CD4-positive, CD25-positive, alpha-beta regulatory T cell (primary cell): Measurements from ENCODE around the gene NAP1L4. TPM values are rescaled to one million over a fixed set of nuclear protein-coding genes. Genes with fewer than 3 reads are reported as not detected.
"Not testable (repeated sequence)": the region's sequence is repeated elsewhere in the genome, so short reads cannot be mapped to it uniquely, and the experiment has no call there.

Experiments
- ATAC-seq, 2 donors: fragments of 150-1000 bp; cut with Tn5 transposase; one replicate each; pipeline ENCODE4 v1.10.0; 2021; ENCODE audit warnings: low read depth in 2 of 2, moderate number of reproducible peaks in 2 of 2, moderate library complexity in 1 of 2
- DNase-seq, 3 donors: peaks; one replicate each; pipeline versions ENCODE4 v3.0.0 to v3.0.0-alpha.2; 2012 to 2022; ENCODE audit warnings: mixed read lengths in 1 of 3
- H3K27ac ChIP-seq: one replicate; pipeline ENCODE4 v1.7.0; 2013; ENCODE audit warnings: mild to moderate bottlenecking, low read length; ENCODE audit not compliant: insufficient read depth, poor library complexity, severe bottlenecking
- H3K27me3 ChIP-seq: one replicate; pipeline ENCODE4 v1.7.0; 2013; ENCODE audit warnings: low read length; ENCODE audit not compliant: control insufficient read depth, insufficient read depth
- H3K36me3 ChIP-seq: one replicate; pipeline ENCODE4 v1.7.0; 2013; ENCODE audit warnings: mild to moderate bottlenecking, low read length, moderate library complexity; ENCODE audit not compliant: control insufficient read depth, insufficient read depth
- H3K4me1 ChIP-seq: 2 replicates; pipeline ENCODE4 v1.7.0; 2013; ENCODE audit warnings: mild to moderate bottlenecking, low read length; ENCODE audit not compliant: insufficient read depth, control insufficient read depth, poor library complexity, severe bottlenecking
- H3K4me3 ChIP-seq: one replicate; pipeline ENCODE4 v1.7.0; 2013; ENCODE audit warnings: low read depth, mild to moderate bottlenecking, low read length, moderate library complexity
- H3K9me3 ChIP-seq, 2 experiments: 1 replicate in 1 of 2; 2 replicates in 1 of 2; pipeline ENCODE4 v1.7.0; 2013; ENCODE audit warnings: low read length in 2 of 2, mild to moderate bottlenecking in 1 of 2, moderate library complexity in 1 of 2; ENCODE audit not compliant: control insufficient read depth in 2 of 2
- H3K27ac Mint-ChIP-seq, 3 donors: one replicate each; pipeline ENCODE4 v1.8.0; 2020 to 2022; ENCODE audit warnings: mild to moderate bottlenecking in 3 of 3, mixed read lengths in 3 of 3, moderate library complexity in 2 of 3
- H3K27me3 Mint-ChIP-seq: one replicate; pipeline ENCODE4 v1.8.0; 2022; ENCODE audit warnings: mild to moderate bottlenecking, mixed read lengths
- H3K36me3 Mint-ChIP-seq: one replicate; pipeline ENCODE4 v1.8.0; 2020; ENCODE audit warnings: mixed read lengths
- H3K4me1 Mint-ChIP-seq, 4 donors: one replicate each; pipeline ENCODE4 v1.8.0; 2020 to 2022; ENCODE audit warnings: mixed read lengths in 4 of 4, mild to moderate bottlenecking in 1 of 4
- H3K4me3 Mint-ChIP-seq, 4 donors: one replicate each; pipeline ENCODE4 v1.8.0; 2020 to 2022; ENCODE audit warnings: mild to moderate bottlenecking in 4 of 4, mixed read lengths in 4 of 4, moderate library complexity in 3 of 4
- H3K9me3 Mint-ChIP-seq, 7 donors: one replicate each; pipeline ENCODE4 v1.8.0; 2020 to 2022; ENCODE audit warnings: mixed read lengths in 7 of 7, mild to moderate bottlenecking in 3 of 7, moderate library complexity in 2 of 7
- polyA plus RNA-seq, 4 donors: library from polyadenylated mRNA; unstranded; fragments of 300-500 nt; fragmentation: Illumina TruSeq; gene quantifications; one replicate each; pipeline ENCODE4 v1.2.3, GENCODE V29; 2021
- total RNA-seq: library from RNA; stranded (reverse); gene quantifications from one replicate; pipeline ENCODE4 v1.2.3, GENCODE V29; 2022

The NAP1L4 gene
- total and polyA plus RNA-seq, 5 donors from 2014 or later, result 210 to 351 (median 228) TPM

DNA sequence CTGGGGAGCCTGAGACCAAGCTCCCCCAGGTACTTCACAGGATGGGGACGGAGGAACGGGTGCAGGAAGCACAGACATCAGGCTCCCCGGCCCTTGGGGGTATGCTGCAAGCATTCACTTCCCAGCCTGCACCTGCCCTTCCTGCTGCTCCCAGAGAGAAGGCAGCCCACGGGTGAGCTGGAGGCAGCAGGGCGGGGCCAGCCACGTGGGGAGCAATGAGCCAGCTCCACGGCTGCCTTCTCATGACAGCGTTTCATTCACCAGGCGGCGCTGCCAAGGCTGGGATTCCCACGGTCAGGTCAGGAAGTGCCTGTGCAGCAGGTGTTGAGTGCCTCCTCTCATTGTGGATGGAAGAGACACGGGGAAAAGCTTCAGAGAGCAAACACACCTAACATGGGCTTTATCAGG, 48.4 kb downstream of the NAP1L4 start:
- Histone ChIP-seq H3K4me1 (peaks cover 27% of the 10 kb centered on the region), H3K4me3 (no peak overlapping the region), H3K9me3 (peaks cover 2 to 6% of the 10 kb centered on the region in 2 experiments), H3K27ac (no peak overlapping the region), H3K27me3 (no peaks in the 10 kb centered on the region), H3K36me3 (peaks cover 34% of the 10 kb centered on the region)
- Mint-ChIP-seq H3K9me3 (peaks cover 0 to 10% (median 2%) of the 10 kb centered on the region in 7 donors), H3K4me1 (peaks cover 6 to 61% (median 31%) of the 10 kb centered on the region in 4 donors), H3K4me3 (no peak overlapping the region), H3K27me3 (no peaks in the 10 kb centered on the region), H3K27ac (peak overlapping the region in 1 of 3 donors; percentile 23), H3K36me3 (peaks cover 13% of the 10 kb centered on the region)
- ATAC-seq, result no peak
- no peak for DNase-seq

GRCh38 chr11:2942872-2943710, 49.0 kb downstream of the NAP1L4 start:
- H3K36me3 Mint-ChIP-seq, result peaks cover 16% of the 10 kb centered on the region
- ATAC-seq (no peak), DNase-seq (no peak)
- no peaks in the 10 kb centered on the region for H3K27me3 Mint-ChIP-seq
- H3K9me3 Mint-ChIP-seq, result peaks cover 0 to 16% (median 6%) of the 10 kb centered on the region in 7 donors
- peaks cover 27% of the 10 kb centered on the region for H3K4me1 ChIP-seq
- H3K4me3 Mint-ChIP-seq, result peak overlapping the region in 1 of 4 donors; percentile 13
- H3K27ac Mint-ChIP-seq, result peak overlapping the region in 1 of 3 donors; percentile 23
- peaks cover 7 to 11% of the 10 kb centered on the region in 2 experiments for H3K9me3 ChIP-seq
- no peak overlapping the region for H3K4me3 ChIP-seq
- H3K36me3 ChIP-seq, result peaks cover 28% of the 10 kb centered on the region
- H3K27ac ChIP-seq, result peak overlapping the region; percentile 23
- peaks cover 6 to 60% (median 30%) of the 10 kb centered on the region in 4 donors for H3K4me1 Mint-ChIP-seq
- H3K27me3 ChIP-seq, result no peaks in the 10 kb centered on the region

- no peaks in the 10 kb centered on the region for H3K27me3 ChIP-seq
- peaks cover 27% of the 10 kb centered on the region for H3K4me1 ChIP-seq
- H3K9me3 ChIP-seq, result peaks cover 10 to 17% of the 10 kb centered on the region in 2 experiments
- Mint-ChIP-seq H3K4me3 (peak overlapping the region in 1 of 4 donors; percentile 31), H3K36me3 (peaks cover 16% of the 10 kb centered on the region), H3K27me3 (peaks cover 3% of the 10 kb centered on the region), H3K27ac (peak overlapping the region in 1 of 3 donors; percentile 56), H3K9me3 (peaks cover 0 to 22% (median 7%) of the 10 kb centered on the region in 7 donors), H3K4me1 (peaks cover 6 to 54% (median 25%) of the 10 kb centered on the region in 4 donors)
- H3K4me3 ChIP-seq, result no peak overlapping the region
- H3K36me3 ChIP-seq, result peaks cover 22% of the 10 kb centered on the region
- ATAC-seq, result peak in 1 of 2 donors; percentile 9
- no peak overlapping the region for H3K27ac ChIP-seq
- DNase-seq, result no peak
Measured at GRCh38 chr11:2942447-2942846, 49.7 kb downstream of the NAP1L4 start.

- Histone ChIP-seq H3K9me3 (peaks cover 11 to 19% of the 10 kb centered on the region in 2 experiments), H3K27ac (no peak overlapping the region), H3K36me3 (peaks cover 9% of the 10 kb centered on the region), H3K4me3 (no peak overlapping the region), H3K4me1 (peaks cover 21% of the 10 kb centered on the region), H3K27me3 (no peaks in the 10 kb centered on the region)
- DNase-seq, result peak in 1 of 3 donors; percentile 12
- Mint-ChIP-seq H3K27me3 (peaks cover 10% of the 10 kb centered on the region), H3K9me3 (peaks cover 0 to 28% (median 11%) of the 10 kb centered on the region in 7 donors), H3K4me1 (peaks cover 6 to 41% (median 18%) of the 10 kb centered on the region in 4 donors), H3K36me3 (peaks cover 12% of the 10 kb centered on the region), H3K4me3 (no peak overlapping the region), H3K27ac (peak overlapping the region in 1 of 3 donors; percentile 20)
- peak in 1 of 2 donors; percentile 8 for ATAC-seq
Measured at GRCh38 chr11:2940921-2941821, 51.0 kb downstream of the NAP1L4 start.

DNA sequence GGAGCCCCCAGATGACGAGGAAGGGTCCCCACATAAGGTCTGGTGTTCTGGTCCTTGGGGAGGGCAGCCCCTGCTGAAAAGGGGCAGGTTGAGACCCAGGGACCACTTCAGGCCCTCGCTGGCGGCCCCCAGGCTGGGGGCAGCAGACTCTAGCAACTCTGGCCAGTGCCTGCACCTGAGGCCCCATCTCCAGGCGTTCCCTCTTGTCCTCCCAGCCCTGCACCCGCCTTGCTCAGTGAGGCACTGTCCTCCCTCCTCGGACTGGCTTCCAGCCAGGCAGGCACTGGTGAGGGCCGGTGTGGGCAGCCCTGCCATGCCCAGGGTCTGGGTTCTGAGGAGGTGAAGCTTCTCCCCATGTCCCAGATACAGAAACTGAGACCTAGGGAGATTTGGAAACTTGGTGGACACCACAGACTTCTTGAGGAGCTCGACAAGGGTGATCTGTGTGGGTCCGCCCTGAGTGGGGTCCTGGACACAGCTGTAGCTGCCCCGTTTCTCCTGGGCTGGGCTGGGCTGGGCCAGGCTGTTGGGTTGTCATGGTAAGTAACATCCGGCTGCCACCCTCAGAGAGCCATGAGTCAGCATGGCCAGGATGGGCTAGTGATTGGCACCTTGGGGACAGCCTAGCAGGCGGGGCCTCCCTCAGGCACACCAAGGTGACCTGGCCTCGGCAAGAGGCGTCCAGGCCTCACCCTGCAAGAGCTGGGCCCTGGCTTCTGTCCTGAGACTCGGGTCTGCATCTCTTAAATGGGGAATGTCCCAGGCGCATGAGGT, 51.8 kb downstream of the NAP1L4 start:
- Histone ChIP-seq H3K9me3 (peaks cover 11 to 19% of the 10 kb centered on the region in 2 experiments), H3K27ac (peak overlapping the region; percentile 33)

DNA sequence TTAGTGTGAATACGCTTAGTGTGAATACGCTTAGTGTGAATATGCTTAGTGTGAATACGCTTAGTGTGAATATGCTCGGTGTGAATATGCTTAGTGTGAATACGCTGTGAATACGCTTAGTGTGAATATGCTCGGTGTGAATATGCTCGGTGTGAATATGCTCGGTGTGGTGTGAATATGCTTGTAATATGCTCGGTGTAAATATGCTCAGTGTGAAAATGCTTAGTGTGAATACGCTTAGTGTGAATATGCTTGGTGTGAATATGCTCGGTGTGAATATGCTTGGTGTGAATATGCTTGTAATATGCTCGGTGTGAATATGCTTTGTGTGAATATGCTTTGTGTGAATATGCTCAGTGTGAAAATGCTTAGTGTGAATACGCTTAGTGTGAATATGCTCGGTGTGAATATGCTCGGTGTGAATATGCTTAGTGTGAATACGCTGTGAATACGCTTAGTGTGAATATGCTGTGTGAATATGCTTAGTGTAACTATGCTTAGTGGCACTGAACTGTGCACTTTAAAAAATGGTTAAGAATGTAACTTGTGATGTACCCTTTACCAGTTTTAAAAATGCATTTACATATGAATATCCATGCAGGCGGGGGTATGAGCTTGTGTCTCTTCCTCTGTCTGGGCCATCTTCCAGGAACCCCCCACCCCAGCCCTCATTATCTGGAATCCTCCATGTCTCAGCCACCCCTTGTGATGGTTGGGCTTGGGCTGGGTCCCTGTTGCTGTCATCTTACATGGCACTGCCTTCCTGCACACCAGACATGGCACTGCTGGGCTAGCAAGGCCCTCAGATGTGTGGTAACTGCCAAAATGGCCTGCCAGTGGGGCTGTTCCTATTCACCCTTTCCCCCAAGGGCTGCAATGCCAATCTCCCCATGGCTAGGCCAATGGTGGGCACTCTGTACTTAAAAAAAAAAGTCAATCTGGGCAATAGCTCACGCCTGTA, 53.4 kb downstream of the NAP1L4 start:
- Mint-ChIP-seq H3K27ac (peak overlapping the region; percentile 68 to 90 (median 76)), H3K9me3 (peaks cover 0 to 28% (median 12%) of the 10 kb centered on the region in 7 donors), H3K4me3 (peak overlapping the region in 3 of 4 donors; percentile 6 to 64 (median 58)), H3K4me1 (peaks cover 0 to 25% (median 5%) of the 10 kb centered on the region in 4 donors)
- not testable (repeated sequence) for H3K27ac ChIP-seq, H3K4me1 ChIP-seq, H3K36me3 ChIP-seq, H3K27me3 ChIP-seq, ATAC-seq, H3K27me3 Mint-ChIP-seq, H3K36me3 Mint-ChIP-seq, H3K4me3 ChIP-seq
- DNase-seq, result peak in 1 of 3 donors; percentile 23
- peaks cover 11 to 19% of the 10 kb centered on the region in 2 experiments for H3K9me3 ChIP-seq

More for the DNA sequence above, 51.8 kb downstream of the NAP1L4 start:
- Histone ChIP-seq H3K27me3 (no peaks in the 10 kb centered on the region), H3K36me3 (peaks cover 6% of the 10 kb centered on the region), H3K4me3 (no peak overlapping the region), H3K4me1 (peaks cover 13% of the 10 kb centered on the region)
- DNase-seq (peak in 2 of 3 donors; percentile 41 to 68), ATAC-seq (peak; percentile 60 to 70)
- H3K9me3 Mint-ChIP-seq, result peaks cover 0 to 28% (median 11%) of the 10 kb centered on the region in 7 donors
- H3K27me3 Mint-ChIP-seq, result peaks cover 10% of the 10 kb centered on the region
- H3K4me1 Mint-ChIP-seq, result peaks cover 2 to 32% (median 10%) of the 10 kb centered on the region in 4 donors
- H3K4me3 Mint-ChIP-seq, result peak overlapping the region in 1 of 4 donors; percentile 6
- H3K27ac Mint-ChIP-seq, result peak overlapping the region in 1 of 3 donors; percentile 80
- peaks cover 11% of the 10 kb centered on the region for H3K36me3 Mint-ChIP-seq
